Bronchial epithelial cell (primary cell): ENCODE measurements around the gene RARA. TPM values are rescaled to one million over a fixed set of nuclear protein-coding genes. Genes with fewer than 3 reads are reported as not detected.

Experiments used
- DNase-seq: peaks from one replicate; pipeline ENCODE4 v3.0.0-alpha.2; 2010; ENCODE audit warnings: low read depth
- FAIRE-seq: peaks from 2 replicates; lab custom pipeline; 2011; peaks lifted over from hg19 to GRCh38; lab: Jason Lieb, UNC
- H3K27me3 ChIP-seq: 2 replicates; pipeline ENCODE4 v1.5.1; 2011; ENCODE audit warnings: low read length; ENCODE audit not compliant: control insufficient read depth, insufficient read depth
- H3K36me3 ChIP-seq: 2 replicates; pipeline ENCODE4 v1.5.1; 2011; ENCODE audit warnings: low read length; ENCODE audit not compliant: control insufficient read depth, insufficient read depth
- H3K4me3 ChIP-seq: 2 replicates; pipeline ENCODE4 v1.5.1; 2011; ENCODE audit warnings: mild to moderate bottlenecking, low read depth, low read length, control low read depth
- total RNA-seq: library from RNA; depleted of rRNA; stranded (reverse); fragments of >200 nt; gene quantifications from 2 replicates; pipeline ENCODE4 v1.2.1, GENCODE V29; 2014
- TF ChIP-seq, protein P1 (sequence below): IDR thresholded peaks from 2 replicates; pipeline ENCODE4 v1.5.1; 2011; ENCODE audit warnings: mild to moderate bottlenecking, moderate library complexity, low read length, control low read depth, inconsistent platforms; ENCODE audit not compliant: insufficient read depth, severe bottlenecking

The RARA gene
- total RNA-seq, 1 donor from 2014 or later, result 1.3 TPM

DNA sequence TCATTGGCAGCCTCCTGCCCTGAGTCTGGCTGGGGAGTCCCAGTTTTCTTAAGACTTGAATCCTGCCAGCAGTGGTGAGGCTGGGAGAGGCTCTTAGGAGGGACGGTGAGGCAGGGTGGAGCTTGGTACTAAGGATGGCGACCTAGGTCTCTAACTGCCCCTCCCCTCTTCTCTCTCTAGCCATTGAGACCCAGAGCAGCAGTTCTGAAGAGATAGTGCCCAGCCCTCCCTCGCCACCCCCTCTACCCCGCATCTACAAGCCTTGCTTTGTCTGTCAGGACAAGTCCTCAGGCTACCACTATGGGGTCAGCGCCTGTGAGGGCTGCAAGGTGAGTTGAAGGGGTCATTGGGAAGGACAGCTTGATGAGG lies 39.1 kb downstream of the RARA start:
- TF ChIP-seq, protein P1, sequence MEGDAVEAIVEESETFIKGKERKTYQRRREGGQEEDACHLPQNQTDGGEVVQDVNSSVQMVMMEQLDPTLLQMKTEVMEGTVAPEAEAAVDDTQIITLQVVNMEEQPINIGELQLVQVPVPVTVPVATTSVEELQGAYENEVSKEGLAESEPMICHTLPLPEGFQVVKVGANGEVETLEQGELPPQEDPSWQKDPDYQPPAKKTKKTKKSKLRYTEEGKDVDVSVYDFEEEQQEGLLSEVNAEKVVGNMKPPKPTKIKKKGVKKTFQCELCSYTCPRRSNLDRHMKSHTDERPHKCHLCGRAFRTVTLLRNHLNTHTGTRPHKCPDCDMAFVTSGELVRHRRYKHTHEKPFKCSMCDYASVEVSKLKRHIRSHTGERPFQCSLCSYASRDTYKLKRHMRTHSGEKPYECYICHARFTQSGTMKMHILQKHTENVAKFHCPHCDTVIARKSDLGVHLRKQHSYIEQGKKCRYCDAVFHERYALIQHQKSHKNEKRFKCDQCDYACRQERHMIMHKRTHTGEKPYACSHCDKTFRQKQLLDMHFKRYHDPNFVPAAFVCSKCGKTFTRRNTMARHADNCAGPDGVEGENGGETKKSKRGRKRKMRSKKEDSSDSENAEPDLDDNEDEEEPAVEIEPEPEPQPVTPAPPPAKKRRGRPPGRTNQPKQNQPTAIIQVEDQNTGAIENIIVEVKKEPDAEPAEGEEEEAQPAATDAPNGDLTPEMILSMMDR, result no peak
- peaks cover 14% of the 10 kb centered on the region for H3K36me3 ChIP-seq
- DNase-seq (no peak), FAIRE-seq (no peak)
- no peaks in the 10 kb centered on the region for H3K27me3 ChIP-seq
- H3K4me3 ChIP-seq, result no peak overlapping the region

DNA sequence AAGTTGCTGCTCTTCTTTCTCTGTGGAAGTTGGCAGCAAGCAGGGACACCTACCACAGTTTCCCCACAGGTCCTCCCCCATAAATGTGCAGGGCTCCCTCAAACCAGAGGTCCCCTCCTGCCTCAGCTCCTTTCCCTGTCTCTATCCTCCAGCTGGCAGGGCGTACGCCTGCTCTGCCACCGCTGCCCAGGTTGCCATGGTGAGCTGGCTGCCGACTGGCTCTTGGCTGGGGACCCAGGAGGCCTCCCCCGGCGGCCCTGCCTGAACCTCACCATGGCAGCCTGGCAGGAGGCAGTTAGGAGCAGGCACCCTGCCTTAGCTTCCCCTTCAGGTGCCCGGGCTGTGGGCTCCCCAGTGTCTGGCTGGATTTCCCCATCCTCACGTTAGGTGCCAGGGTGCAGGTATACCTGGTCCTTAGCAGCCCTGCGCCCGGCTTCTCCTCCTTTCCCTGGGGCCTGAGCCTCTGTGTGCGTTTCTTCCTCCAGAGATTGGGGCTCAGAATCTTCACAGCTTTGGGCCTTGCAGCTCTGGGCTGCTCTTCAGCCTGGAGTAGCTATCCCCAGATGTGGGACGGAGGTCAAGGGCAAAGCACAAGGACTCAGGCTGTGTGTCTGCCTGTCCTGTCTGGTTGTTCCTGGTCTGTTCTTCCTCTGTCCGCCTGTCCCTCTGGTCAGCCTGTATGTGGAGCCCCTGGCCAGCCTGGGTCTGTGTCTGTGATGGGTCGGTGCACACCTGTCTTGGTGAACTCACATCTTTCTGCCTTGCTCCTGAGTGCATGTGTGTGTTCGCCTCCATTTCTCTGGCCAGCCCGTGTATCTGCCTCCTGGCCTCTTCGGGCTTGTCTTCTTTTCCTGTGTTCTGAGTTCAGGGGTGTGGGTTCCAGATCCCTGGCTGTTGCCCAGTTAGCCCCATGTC lies 39.8 kb downstream of the RARA start:
- FAIRE-seq (no peak), DNase-seq (no peak)
- TF ChIP-seq, protein P1, result no peak
- Histone ChIP-seq H3K36me3 (peaks cover 14% of the 10 kb centered on the region), H3K4me3 (no peak overlapping the region), H3K27me3 (no peaks in the 10 kb centered on the region)

DNA sequence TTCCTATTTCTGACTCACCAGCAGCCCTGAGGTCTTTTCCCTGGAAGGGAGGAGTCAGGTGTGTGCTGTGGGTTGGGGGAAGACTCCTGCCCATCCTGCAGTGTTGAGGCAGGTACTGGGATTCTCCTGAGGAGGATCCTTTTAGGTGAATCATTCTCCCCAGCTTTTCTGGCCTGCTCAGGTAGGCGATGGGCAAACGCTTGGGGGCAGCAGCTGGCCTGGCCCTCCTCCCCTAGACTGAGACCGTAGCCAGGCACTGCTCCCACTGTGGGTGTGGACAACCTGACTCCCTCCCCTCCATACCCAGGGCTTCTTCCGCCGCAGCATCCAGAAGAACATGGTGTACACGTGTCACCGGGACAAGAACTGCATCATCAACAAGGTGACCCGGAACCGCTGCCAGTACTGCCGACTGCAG lies 40.5 kb downstream of the RARA start:
- FAIRE-seq, result no peak
- DNase-seq, result peak; percentile 98
- Histone ChIP-seq H3K36me3 (peaks cover 14% of the 10 kb centered on the region), H3K27me3 (no peaks in the 10 kb centered on the region), H3K4me3 (no peak overlapping the region)
- TF ChIP-seq, protein P1, result peak; percentile 48

DNA sequence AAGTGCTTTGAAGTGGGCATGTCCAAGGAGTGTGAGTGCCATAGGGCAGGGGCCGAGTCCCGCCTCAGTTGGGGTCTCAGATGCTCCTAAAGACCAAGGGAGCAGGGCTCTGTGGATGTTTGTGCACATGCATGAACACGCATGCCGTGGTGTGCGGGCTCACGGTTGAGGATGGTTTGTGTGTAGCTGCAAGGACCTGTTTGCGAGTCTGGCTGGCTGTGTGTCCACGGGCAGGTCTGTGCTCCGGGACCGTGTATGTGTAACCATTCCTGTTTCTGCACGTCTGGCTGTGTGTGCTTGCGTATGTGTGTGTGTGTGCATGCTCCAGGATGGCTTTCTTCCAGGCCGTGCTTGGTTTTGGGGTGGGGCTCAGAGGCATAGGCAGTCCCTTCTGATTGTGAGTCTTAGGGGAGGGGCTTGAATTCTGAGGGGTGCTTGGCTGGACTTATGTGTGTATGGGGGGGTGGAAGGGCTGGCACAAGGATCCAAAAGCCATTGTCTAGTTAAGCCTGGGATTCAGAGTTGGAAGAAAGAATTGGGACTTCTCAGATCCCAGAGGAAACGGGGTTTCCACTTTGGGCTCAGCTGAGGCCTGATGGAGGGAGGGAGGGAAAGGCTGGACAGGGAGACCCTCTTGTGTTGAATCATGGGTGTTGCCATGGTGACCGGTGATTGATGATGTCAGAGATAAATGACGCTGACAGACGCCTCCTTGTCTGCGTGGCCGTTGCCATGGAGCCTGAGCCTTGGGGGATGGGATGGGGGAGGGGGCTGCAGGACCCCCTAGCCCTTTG lies 41.1 kb downstream of the RARA start:
- peak; percentile 98 for FAIRE-seq
- peaks cover 17% of the 10 kb centered on the region for H3K36me3 ChIP-seq
- H3K27me3 ChIP-seq, result no peaks in the 10 kb centered on the region
- H3K4me3 ChIP-seq, result no peak overlapping the region
- peak; percentile 93 for DNase-seq
- TF ChIP-seq, protein P1, result no peak

DNA sequence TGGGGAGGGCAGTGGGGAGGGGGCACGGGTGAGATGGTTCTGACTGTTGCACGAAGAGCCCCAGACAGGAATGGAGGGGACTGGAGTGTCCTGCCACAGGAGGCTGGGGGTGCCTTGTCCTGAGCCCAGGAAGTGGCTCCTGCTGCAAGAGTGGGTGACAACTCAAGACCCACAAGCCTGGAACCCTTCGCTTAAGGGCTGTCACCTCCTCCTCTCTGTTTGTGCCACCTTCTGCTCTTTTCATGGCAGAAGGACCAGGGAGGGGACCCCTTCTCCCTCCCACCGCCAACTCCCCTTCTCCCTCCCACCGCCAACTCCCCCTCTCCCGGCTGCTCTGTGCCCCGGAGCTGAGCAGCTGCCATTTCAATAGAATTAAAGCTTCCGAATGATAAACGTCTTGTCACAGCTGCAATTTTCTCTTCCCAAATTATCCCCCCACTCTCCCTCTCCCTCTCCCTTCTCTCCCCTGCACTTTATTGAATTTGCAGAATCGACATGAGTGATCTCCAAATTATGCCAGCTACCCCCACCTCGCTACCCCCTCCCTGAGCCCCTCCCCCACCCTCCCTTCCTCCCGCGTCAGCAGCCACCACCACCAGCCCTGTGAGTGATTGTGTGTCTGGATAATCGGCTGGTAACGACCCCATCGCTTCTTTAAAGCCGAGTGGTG lies 41.8 kb downstream of the RARA start:
- no peak for FAIRE-seq
- TF ChIP-seq, protein P1, result no peak
- no peaks in the 10 kb centered on the region for H3K27me3 ChIP-seq
- H3K4me3 ChIP-seq, result no peak overlapping the region
- DNase-seq, result no peak
- peaks cover 21% of the 10 kb centered on the region for H3K36me3 ChIP-seq
